Left lung (tissue), 10 donors: ENCODE results near the gene CFTR. TPM values are rescaled to one million over a fixed set of nuclear protein-coding genes. Genes with fewer than 3 reads are reported as not detected.

Source experiments
- ATAC-seq: fragments of 200-7000 bp; cut with Tn5 transposase; one replicate; pipeline ENCODE4 v1.9.1; 2020; ENCODE audit warnings: moderate library complexity
- DNase-seq, 4 donors: peaks; one replicate each; pipeline ENCODE4 v3.0.0-alpha.2; 2013 to 2020
- H3K27ac ChIP-seq, 2 donors: fragments of 200-600 bp; sonication (generic) in 1 of 2; one replicate each; pipeline versions ENCODE4 v1.5.0 to v1.8.0; 2020 to 2021
- H3K27me3 ChIP-seq, 2 donors: fragments of 200-600 bp; sonication (generic) in 1 of 2; one replicate each; pipeline versions ENCODE4 v1.5.0 to v1.8.0; 2020 to 2021
- H3K36me3 ChIP-seq, 2 donors: fragments of 200-600 bp; sonication (generic) in 1 of 2; one replicate each; pipeline versions ENCODE4 v1.5.0 to v1.8.0; 2020 to 2021
- H3K4me1 ChIP-seq, 2 donors: fragments of 200-600 bp; one replicate each; pipeline ENCODE4 v1.8.0; 2021
- H3K4me3 ChIP-seq, 2 donors: fragments of 200-600 bp; sonication (generic) in 1 of 2; one replicate each; pipeline versions ENCODE4 v1.5.0 to v1.8.0; 2020 to 2021; ENCODE audit warnings: mild to moderate bottlenecking in 1 of 2
- H3K9me3 ChIP-seq, 2 donors: fragments of 200-600 bp; sonication (generic) in 1 of 2; one replicate each; pipeline versions ENCODE4 v1.5.0 to v1.8.0; 2020 to 2021
- intact Hi-C, 2 donors: fragments of 100-400 bp; cut with DNase I; formaldehyde crosslinking; loops; one replicate each; pipeline versions ENCODE4 v1.11.2 to v1.14.2; 2022
- polyA plus RNA-seq, 6 donors: library from polyadenylated mRNA; unstranded; fragments of 120-200 nt; gene quantifications; one replicate each; pipeline ENCODE4 v1.2.1, GENCODE V29; 2013; ENCODE audit not compliant: insufficient read length in 6 of 6
- total RNA-seq, 2 donors: library from RNA; stranded (reverse); fragmentation: NEBNext Ultra II Directional; extraction: Animal tissue kit (Norgen Biotek cat#: 25700); gene quantifications; one replicate each; pipeline ENCODE4 v1.2.1, GENCODE V29; 2021
- TF ChIP-seq, protein P1 (sequence below), 2 donors: fragments of 200-600 bp; sonication (generic) in 1 of 2; IDR thresholded peaks; one replicate each; pipeline versions ENCODE4 v1.5.0 to v1.8.0; 2021; ENCODE audit warnings: antibody characterized with exemption in 2 of 2
- donor health status: DM: no; HTN: yes; CAD: no.
- donor health status: DM: no; HTN: no; CAD: no.

The CFTR gene
- total and polyA plus RNA-seq, 8 donors, result 15.4 to 40.6 (median 31.2) TPM

DNA sequence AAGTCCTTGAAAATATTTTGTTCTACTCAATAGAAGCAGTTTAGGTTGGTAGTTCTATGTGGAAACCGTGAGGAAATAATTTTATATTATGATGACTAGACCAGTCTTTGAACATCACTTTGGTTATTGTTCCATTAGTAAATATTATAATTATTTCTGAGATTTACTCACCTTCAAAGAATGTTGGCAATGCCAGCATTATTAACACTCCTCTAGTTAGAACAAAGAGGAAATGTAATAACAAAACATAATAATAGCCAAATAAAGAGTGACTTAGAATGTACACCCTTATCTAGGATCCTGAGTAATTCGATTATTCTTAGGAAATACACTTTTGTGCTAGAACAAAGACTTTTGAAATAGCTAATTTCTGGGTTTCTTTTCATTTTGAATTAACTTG lies 121.1 kb downstream of the CFTR start:
- TF ChIP-seq, protein P1, sequence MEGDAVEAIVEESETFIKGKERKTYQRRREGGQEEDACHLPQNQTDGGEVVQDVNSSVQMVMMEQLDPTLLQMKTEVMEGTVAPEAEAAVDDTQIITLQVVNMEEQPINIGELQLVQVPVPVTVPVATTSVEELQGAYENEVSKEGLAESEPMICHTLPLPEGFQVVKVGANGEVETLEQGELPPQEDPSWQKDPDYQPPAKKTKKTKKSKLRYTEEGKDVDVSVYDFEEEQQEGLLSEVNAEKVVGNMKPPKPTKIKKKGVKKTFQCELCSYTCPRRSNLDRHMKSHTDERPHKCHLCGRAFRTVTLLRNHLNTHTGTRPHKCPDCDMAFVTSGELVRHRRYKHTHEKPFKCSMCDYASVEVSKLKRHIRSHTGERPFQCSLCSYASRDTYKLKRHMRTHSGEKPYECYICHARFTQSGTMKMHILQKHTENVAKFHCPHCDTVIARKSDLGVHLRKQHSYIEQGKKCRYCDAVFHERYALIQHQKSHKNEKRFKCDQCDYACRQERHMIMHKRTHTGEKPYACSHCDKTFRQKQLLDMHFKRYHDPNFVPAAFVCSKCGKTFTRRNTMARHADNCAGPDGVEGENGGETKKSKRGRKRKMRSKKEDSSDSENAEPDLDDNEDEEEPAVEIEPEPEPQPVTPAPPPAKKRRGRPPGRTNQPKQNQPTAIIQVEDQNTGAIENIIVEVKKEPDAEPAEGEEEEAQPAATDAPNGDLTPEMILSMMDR (IDR thresholded peaks at IDR 0.05), result no peak
- no peak for DNase-seq
- no peak for ATAC-seq
- no peak overlapping the region for H3K4me3 ChIP-seq
- intact Hi-C loops, result no loop called here
- H3K36me3 ChIP-seq, result no peaks in the 10 kb centered on the region
- H3K27ac ChIP-seq, result no peak overlapping the region
- H3K4me1 ChIP-seq, result no peaks in the 10 kb centered on the region
- no peaks in the 10 kb centered on the region for H3K27me3 ChIP-seq
- H3K9me3 ChIP-seq, result peaks cover 0 to 3% of the 10 kb centered on the region in 2 donors

DNA sequence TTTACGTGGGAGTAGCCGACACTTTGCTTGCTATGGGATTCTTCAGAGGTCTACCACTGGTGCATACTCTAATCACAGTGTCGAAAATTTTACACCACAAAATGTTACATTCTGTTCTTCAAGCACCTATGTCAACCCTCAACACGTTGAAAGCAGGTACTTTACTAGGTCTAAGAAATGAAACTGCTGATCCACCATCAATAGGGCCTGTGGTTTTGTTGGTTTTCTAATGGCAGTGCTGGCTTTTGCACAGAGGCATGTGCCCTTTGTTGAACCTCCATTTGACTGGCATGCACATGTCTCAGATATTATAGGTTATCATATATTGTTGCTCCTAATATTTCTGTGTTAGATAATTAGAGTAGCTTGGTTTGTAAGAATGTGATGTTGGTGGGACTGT lies 123.8 kb downstream of the CFTR start:
- no peaks in the 10 kb centered on the region for H3K4me1 ChIP-seq
- intact Hi-C loops, result no loop called here
- no peaks in the 10 kb centered on the region for H3K27me3 ChIP-seq
- no peak for DNase-seq
- H3K36me3 ChIP-seq, result no peaks in the 10 kb centered on the region
- H3K4me3 ChIP-seq, result no peak overlapping the region
- TF ChIP-seq, protein P1 (IDR thresholded peaks at IDR 0.05), result no peak
- H3K9me3 ChIP-seq, result no peaks in the 10 kb centered on the region
- no peak overlapping the region for H3K27ac ChIP-seq
- ATAC-seq, result no peak

DNA sequence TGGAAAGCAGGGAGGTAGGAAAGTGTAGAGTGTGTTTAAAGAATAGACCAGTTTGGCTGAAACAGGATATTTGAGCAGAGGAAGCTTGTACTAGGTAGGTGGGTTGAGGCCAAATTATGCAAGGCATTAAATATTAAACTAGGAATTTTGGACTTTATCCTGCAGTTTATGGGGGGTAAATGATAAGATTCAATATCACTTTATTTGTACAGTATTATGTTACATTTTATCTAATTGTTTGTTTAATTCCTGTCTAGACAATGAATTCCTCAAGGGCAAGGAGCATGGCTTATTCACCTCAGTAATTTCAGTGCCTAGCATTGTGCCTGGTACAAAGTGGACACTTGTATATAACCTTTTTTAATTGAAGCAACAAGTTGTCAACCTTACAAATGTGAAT lies 125.9 kb downstream of the CFTR start:
- DNase-seq, result no peak
- no peaks in the 10 kb centered on the region for H3K27me3 ChIP-seq
- intact Hi-C loops, result no loop called here
- no peaks in the 10 kb centered on the region for H3K4me1 ChIP-seq
- H3K27ac ChIP-seq, result no peak overlapping the region
- H3K36me3 ChIP-seq, result no peaks in the 10 kb centered on the region
- no peak overlapping the region for H3K4me3 ChIP-seq
- TF ChIP-seq, protein P1 (IDR thresholded peaks at IDR 0.05), result no peak
- ATAC-seq, result no peak
- H3K9me3 ChIP-seq, result no peaks in the 10 kb centered on the region

DNA sequence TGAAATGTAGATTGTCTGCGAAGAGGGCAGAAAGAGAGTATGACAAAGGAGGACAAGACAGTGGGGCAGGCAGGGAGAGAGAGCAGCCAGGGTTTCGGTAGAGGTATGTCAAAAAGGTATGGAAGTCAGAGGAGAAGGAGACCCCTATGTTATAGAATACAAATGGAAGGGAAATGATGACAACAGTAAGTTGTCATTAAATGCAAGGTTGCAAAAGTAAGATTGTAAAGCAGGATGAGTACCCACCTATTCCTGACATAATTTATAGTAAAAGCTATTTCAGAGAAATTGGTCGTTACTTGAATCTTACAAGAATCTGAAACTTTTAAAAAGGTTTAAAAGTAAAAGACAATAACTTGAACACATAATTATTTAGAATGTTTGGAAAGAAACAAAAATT lies 126.3 kb downstream of the CFTR start:
- no peaks in the 10 kb centered on the region for H3K27me3 ChIP-seq
- no peaks in the 10 kb centered on the region for H3K4me1 ChIP-seq
- H3K4me3 ChIP-seq, result no peak overlapping the region
- intact Hi-C loops, result no loop called here
- ATAC-seq (no peak), DNase-seq (no peak)
- no peak overlapping the region for H3K27ac ChIP-seq
- TF ChIP-seq, protein P1 (IDR thresholded peaks at IDR 0.05), result no peak
- H3K36me3 ChIP-seq, result no peaks in the 10 kb centered on the region
- H3K9me3 ChIP-seq, result no peaks in the 10 kb centered on the region

DNA sequence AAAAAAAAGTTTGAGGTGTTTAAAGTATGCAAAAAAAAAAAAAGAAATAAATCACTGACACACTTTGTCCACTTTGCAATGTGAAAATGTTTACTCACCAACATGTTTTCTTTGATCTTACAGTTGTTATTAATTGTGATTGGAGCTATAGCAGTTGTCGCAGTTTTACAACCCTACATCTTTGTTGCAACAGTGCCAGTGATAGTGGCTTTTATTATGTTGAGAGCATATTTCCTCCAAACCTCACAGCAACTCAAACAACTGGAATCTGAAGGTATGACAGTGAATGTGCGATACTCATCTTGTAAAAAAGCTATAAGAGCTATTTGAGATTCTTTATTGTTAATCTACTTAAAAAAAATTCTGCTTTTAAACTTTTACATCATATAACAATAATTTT lies 130.6 kb downstream of the CFTR start:
- H3K27ac ChIP-seq, result no peak overlapping the region
- H3K27me3 ChIP-seq, result no peaks in the 10 kb centered on the region
- no peaks in the 10 kb centered on the region for H3K36me3 ChIP-seq
- TF ChIP-seq, protein P1 (IDR thresholded peaks at IDR 0.05), result no peak
- no peak for ATAC-seq
- DNase-seq, result no peak
- H3K4me3 ChIP-seq, result no peak overlapping the region
- no peaks in the 10 kb centered on the region for H3K4me1 ChIP-seq
- intact Hi-C loops, result no loop called here
- H3K9me3 ChIP-seq, result no peaks in the 10 kb centered on the region
